Measurements from ENCODE around the gene CECR2.

- TF ChIP-seq CTCF (conservative IDR thresholded peaks at IDR 0.05; ENCODE audit: low read depth, low read length) (no peak), EZH2 (IDR thresholded peaks at IDR 0.05; ENCODE audit: borderline replicate concordance, low read depth, low read length, poor library complexity, severe bottlenecking) (no peak)
Observed at GRCh38 chr22:17359501-17359900, 9.8 kb upstream of the CECR2 start.

Data from A673 (cell line).